HG02852 (cell line): ENCODE results near the gene CHST5.

Experiments
- ATAC-seq: cut with Tn5 transposase; IDR thresholded peaks from one replicate; pipeline ENCODE4 v1.9.1; 2021; ENCODE audit warnings: mild to moderate bottlenecking, moderate library complexity; ENCODE audit not compliant: unreplicated experiment

CHST5 gene

DNA sequence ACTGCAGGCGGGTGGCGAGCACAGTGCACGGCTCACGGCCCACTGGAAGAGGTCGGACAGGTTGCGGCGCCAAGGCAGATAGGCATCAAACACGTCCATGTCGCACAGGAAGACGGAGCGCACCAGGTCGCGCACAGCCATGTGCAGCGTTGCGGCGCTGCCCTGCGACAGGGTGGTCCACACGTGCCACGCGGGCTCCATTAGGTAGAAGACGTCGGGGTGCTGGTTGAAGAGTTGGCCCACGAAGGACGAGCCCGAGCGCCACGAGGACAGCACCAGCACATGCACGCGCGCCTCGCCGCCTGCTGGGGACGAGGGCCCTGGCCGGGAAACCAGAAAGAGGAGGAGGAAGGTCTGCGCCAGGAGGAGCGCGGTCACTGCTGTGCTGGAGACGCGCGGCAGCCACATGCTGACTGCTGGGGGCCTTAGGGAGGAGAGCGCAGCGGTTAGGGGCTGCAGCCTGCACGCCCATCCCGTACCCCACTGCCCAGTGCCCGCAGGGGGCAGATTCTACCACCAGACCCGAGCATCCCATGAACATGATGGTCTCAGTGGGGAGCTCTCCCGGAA, 56.4 kb downstream of the CHST5 start:
- no peak for ATAC-seq
